ENCODE measurements around the gene ATP9A.
A peak's percentile ranks its signal among the peaks of the same experiment; 100 is the strongest.

The ATP9A gene

GRCh38 chr20:51666126-51666525 is 102.1 kb downstream of the ATP9A start:
- Histone ChIP-seq H3K79me2 (ENCODE audit: control insufficient read depth, low read length) (no peaks in the 10 kb centered on the region), H3F3A (ENCODE audit: control insufficient read depth, insufficient read depth) (no peaks in the 10 kb centered on the region), H3K4me3 (ENCODE audit: low read length) (no peak overlapping the region), H4K20me1 (ENCODE audit: control insufficient read depth, insufficient read depth, low read depth, low read length) (no peaks in the 10 kb centered on the region), H3K9me2 (replicated peaks; ENCODE audit: control insufficient read depth, low read length) (no peaks in the 10 kb centered on the region), H3K4me2 (ENCODE audit: low read length) (peak overlapping the region; percentile 54), H3K27ac (ENCODE audit: low read depth, low read length) (no peak overlapping the region), H3K4me1 (ENCODE audit: control insufficient read depth, low read length) (peaks cover 59% of the 10 kb centered on the region), H3K36me3 (ENCODE audit: control insufficient read depth, low read length) (no peaks in the 10 kb centered on the region), H3K9me3 (ENCODE audit: control insufficient read depth, insufficient read depth, low read length) (no peaks in the 10 kb centered on the region), H3K27me3 (ENCODE audit: control insufficient read depth, low read length) (peaks cover 20% of the 10 kb centered on the region)
- TF ChIP-seq EZH2phosphoT487 (IDR thresholded peaks at IDR 0.05; ENCODE audit: borderline replicate concordance, low read length) (no peak), CTCF (IDR thresholded peaks at IDR 0.05; ENCODE audit: low read depth, low read length, poor library complexity, severe bottlenecking) (no peak)

- peak overlapping the region; percentile 54 for H3K4me2 ChIP-seq (ENCODE audit: low read length)
- no peaks in the 10 kb centered on the region for H4K20me1 ChIP-seq (ENCODE audit: control insufficient read depth, insufficient read depth, low read depth, low read length)
- H3K27me3 ChIP-seq (ENCODE audit: control insufficient read depth, low read length): peaks cover 20% of the 10 kb centered on the region
- H3K79me2 ChIP-seq (ENCODE audit: control insufficient read depth, low read length): no peaks in the 10 kb centered on the region
- peak overlapping the region; percentile 33 for H3K27ac ChIP-seq (ENCODE audit: low read depth, low read length)
- no peaks in the 10 kb centered on the region for H3K9me3 ChIP-seq (ENCODE audit: control insufficient read depth, insufficient read depth, low read length)
- no peaks in the 10 kb centered on the region for H3F3A ChIP-seq (ENCODE audit: control insufficient read depth, insufficient read depth)
- H3K4me3 ChIP-seq (ENCODE audit: low read length): peak overlapping the region; percentile 33
- H3K9me2 ChIP-seq (replicated peaks; ENCODE audit: control insufficient read depth, low read length): no peaks in the 10 kb centered on the region
- no peak for TF ChIP-seq EZH2phosphoT487 (IDR thresholded peaks at IDR 0.05; ENCODE audit: borderline replicate concordance, low read length)
- TF ChIP-seq CTCF (IDR thresholded peaks at IDR 0.05; ENCODE audit: low read depth, low read length, poor library complexity, severe bottlenecking): no peak
- no peaks in the 10 kb centered on the region for H3K36me3 ChIP-seq (ENCODE audit: control insufficient read depth, low read length)
- peaks cover 59% of the 10 kb centered on the region for H3K4me1 ChIP-seq (ENCODE audit: control insufficient read depth, low read length)
Observed at GRCh38 chr20:51665543-51666118, 102.6 kb downstream of the ATP9A start.

- H3K4me3 ChIP-seq (ENCODE audit: low read length): no peak overlapping the region
- H3K27ac ChIP-seq (ENCODE audit: low read depth, low read length): no peak overlapping the region
- H3K4me1 ChIP-seq (ENCODE audit: control insufficient read depth, low read length): peaks cover 69% of the 10 kb centered on the region
- H3K36me3 ChIP-seq (ENCODE audit: control insufficient read depth, low read length): no peaks in the 10 kb centered on the region
- H3K79me2 ChIP-seq (ENCODE audit: control insufficient read depth, low read length): no peaks in the 10 kb centered on the region
- H3K9me2 ChIP-seq (replicated peaks; ENCODE audit: control insufficient read depth, low read length): no peaks in the 10 kb centered on the region
- TF ChIP-seq EZH2phosphoT487 (IDR thresholded peaks at IDR 0.05; ENCODE audit: borderline replicate concordance, low read length): no peak
- no peak for TF ChIP-seq CTCF (IDR thresholded peaks at IDR 0.05; ENCODE audit: low read depth, low read length, poor library complexity, severe bottlenecking)
- no peaks in the 10 kb centered on the region for H3K27me3 ChIP-seq (ENCODE audit: control insufficient read depth, low read length)
- no peaks in the 10 kb centered on the region for H4K20me1 ChIP-seq (ENCODE audit: control insufficient read depth, insufficient read depth, low read depth, low read length)
- no peak overlapping the region for H3K4me2 ChIP-seq (ENCODE audit: low read length)
- H3K9me3 ChIP-seq (ENCODE audit: control insufficient read depth, insufficient read depth, low read length): no peaks in the 10 kb centered on the region
- no peaks in the 10 kb centered on the region for H3F3A ChIP-seq (ENCODE audit: control insufficient read depth, insufficient read depth)
Observed at GRCh38 chr20:51661609-51662178, 106.5 kb downstream of the ATP9A start.

Measured in DOHH2 (cell line).